SK-N-SH treated with all-trans-retinoic acid at 6 μM for 48 hours (cell line): ENCODE data around the gene GLP2R.

Experiments used
- ARNTL ChIP-seq: fragments of 450-650 bp; formaldehyde crosslinking; IDR thresholded peaks from 2 replicates; pipeline ENCODE4 v1.5.0; 2020; ENCODE audit warnings: low read depth, mild to moderate bottlenecking, moderate library complexity, borderline replicate concordance
- CREB5 ChIP-seq: fragments of 250-450 bp; sonication (Bioruptor Pico); IDR thresholded peaks from 2 replicates; pipeline ENCODE4 v1.5.1; 2020; ENCODE audit warnings: low read depth, mild to moderate bottlenecking, moderate library complexity
- RARB ChIP-seq: fragments of 250-450 bp; sonication (Bioruptor Pico); IDR thresholded peaks from 2 replicates; pipeline ENCODE4 v1.8.0; 2021; ENCODE audit warnings: mild to moderate bottlenecking, moderate library complexity
- TF ChIP-seq, protein P1 (sequence below): fragments of 250-450 bp; sonication (Bioruptor Pico); IDR thresholded peaks from 2 replicates; pipeline ENCODE4 v1.5.1; 2021; ENCODE audit warnings: mild to moderate bottlenecking, moderate library complexity
- TF ChIP-seq, protein P2 (sequence below): fragments of 250-450 bp; sonication (Bioruptor Pico); IDR thresholded peaks from 2 replicates; pipeline ENCODE4 v1.5.0; 2020; ENCODE audit warnings: mild to moderate bottlenecking, moderate library complexity

- TF ChIP-seq CREB5 (CRISPR knock-in tag) (no peak), ARNTL (CRISPR knock-in tag) (no peak), RARB (CRISPR knock-in tag) (no peak)
- TF ChIP-seq, protein P1, sequence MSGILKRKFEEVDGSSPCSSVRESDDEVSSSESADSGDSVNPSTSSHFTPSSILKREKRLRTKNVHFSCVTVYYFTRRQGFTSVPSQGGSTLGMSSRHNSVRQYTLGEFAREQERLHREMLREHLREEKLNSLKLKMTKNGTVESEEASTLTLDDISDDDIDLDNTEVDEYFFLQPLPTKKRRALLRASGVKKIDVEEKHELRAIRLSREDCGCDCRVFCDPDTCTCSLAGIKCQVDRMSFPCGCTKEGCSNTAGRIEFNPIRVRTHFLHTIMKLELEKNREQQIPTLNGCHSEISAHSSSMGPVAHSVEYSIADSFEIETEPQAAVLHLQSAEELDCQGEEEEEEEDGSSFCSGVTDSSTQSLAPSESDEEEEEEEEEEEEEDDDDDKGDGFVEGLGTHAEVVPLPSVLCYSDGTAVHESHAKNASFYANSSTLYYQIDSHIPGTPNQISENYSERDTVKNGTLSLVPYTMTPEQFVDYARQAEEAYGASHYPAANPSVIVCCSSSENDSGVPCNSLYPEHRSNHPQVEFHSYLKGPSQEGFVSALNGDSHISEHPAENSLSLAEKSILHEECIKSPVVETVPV (CRISPR knock-in tag): no peak
- TF ChIP-seq, protein P2, sequence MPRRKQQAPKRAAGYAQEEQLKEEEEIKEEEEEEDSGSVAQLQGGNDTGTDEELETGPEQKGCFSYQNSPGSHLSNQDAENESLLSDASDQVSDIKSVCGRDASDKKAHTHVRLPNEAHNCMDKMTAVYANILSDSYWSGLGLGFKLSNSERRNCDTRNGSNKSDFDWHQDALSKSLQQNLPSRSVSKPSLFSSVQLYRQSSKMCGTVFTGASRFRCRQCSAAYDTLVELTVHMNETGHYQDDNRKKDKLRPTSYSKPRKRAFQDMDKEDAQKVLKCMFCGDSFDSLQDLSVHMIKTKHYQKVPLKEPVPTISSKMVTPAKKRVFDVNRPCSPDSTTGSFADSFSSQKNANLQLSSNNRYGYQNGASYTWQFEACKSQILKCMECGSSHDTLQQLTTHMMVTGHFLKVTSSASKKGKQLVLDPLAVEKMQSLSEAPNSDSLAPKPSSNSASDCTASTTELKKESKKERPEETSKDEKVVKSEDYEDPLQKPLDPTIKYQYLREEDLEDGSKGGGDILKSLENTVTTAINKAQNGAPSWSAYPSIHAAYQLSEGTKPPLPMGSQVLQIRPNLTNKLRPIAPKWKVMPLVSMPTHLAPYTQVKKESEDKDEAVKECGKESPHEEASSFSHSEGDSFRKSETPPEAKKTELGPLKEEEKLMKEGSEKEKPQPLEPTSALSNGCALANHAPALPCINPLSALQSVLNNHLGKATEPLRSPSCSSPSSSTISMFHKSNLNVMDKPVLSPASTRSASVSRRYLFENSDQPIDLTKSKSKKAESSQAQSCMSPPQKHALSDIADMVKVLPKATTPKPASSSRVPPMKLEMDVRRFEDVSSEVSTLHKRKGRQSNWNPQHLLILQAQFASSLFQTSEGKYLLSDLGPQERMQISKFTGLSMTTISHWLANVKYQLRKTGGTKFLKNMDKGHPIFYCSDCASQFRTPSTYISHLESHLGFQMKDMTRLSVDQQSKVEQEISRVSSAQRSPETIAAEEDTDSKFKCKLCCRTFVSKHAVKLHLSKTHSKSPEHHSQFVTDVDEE: no peak
Measured at GRCh38 chr17:9935408-9935807, 109.7 kb downstream of the GLP2R start.
